H9 (cell line): ENCODE results near the gene TRUB1. TPM values are rescaled to one million over a fixed set of nuclear protein-coding genes. Genes with fewer than 3 reads are reported as not detected.
A peak's percentile ranks its signal among the peaks of the same experiment; 100 is the strongest.

Source experiments
- DNase-seq: peaks from one replicate; pipeline ENCODE4 v3.0.0-alpha.2; 2017
- H2AFZ ChIP-seq: one replicate; pipeline ENCODE4 v1.6.1; 2013; ENCODE audit warnings: mild to moderate bottlenecking, low read length, control low read depth, moderate library complexity
- H2AK5ac ChIP-seq: 2 replicates; pipeline ENCODE4 v1.6.1; 2013; ENCODE audit warnings: low read length, control low read depth, mixed read lengths; ENCODE audit not compliant: insufficient read length
- H2BK120ac ChIP-seq: one replicate; pipeline ENCODE4 v1.6.1; 2013; ENCODE audit warnings: low read depth, mild to moderate bottlenecking, low read length, control low read depth, inconsistent platforms; ENCODE audit not compliant: poor library complexity, severe bottlenecking
- H2BK12ac ChIP-seq: 2 replicates; pipeline ENCODE4 v1.6.1; 2013; ENCODE audit warnings: low read length, control low read depth, mixed read lengths, low read depth; ENCODE audit not compliant: insufficient read length
- H2BK15ac ChIP-seq: 2 replicates; pipeline ENCODE4 v1.6.1; 2013; ENCODE audit warnings: low read depth, low read length, control low read depth
- H2BK20ac ChIP-seq: one replicate; pipeline ENCODE4 v1.6.1; 2013; ENCODE audit warnings: low read depth, mild to moderate bottlenecking, low read length, control low read depth, inconsistent platforms; ENCODE audit not compliant: poor library complexity, severe bottlenecking
- H2BK5ac ChIP-seq: 2 replicates; pipeline ENCODE4 v1.6.1; 2013; ENCODE audit warnings: low read length, control low read depth, mixed read lengths; ENCODE audit not compliant: insufficient read length
- H3K14ac ChIP-seq: 2 replicates; pipeline ENCODE4 v1.6.1; 2013; ENCODE audit warnings: low read length, control low read depth; ENCODE audit not compliant: insufficient read depth
- H3K18ac ChIP-seq: 2 replicates; pipeline ENCODE4 v1.6.1; 2013; ENCODE audit warnings: low read depth, mild to moderate bottlenecking, mixed read lengths, low read length, control low read depth; ENCODE audit not compliant: insufficient read length
- H3K23ac ChIP-seq: 2 replicates; pipeline ENCODE4 v1.6.1; 2013; ENCODE audit warnings: low read length, control low read depth, mixed read lengths, low read depth; ENCODE audit not compliant: insufficient read length
- H3K23me2 ChIP-seq: 2 replicates; pipeline ENCODE4 v1.6.1; 2013; ENCODE audit warnings: low read depth, mild to moderate bottlenecking, mixed read lengths, low read length, control low read depth; ENCODE audit not compliant: insufficient read length, poor library complexity, severe bottlenecking
- H3K27ac ChIP-seq: 2 replicates; pipeline ENCODE4 v1.5.1; 2013; ENCODE audit warnings: low read length, control low read depth, mixed read lengths, low read depth; ENCODE audit not compliant: insufficient read length
- H3K27me3 ChIP-seq: 2 replicates; pipeline ENCODE4 v1.6.1; 2013; ENCODE audit warnings: low read length, control low read depth, inconsistent platforms; ENCODE audit not compliant: insufficient read depth
- H3K4ac ChIP-seq: 2 replicates; pipeline ENCODE4 v1.6.1; 2013; ENCODE audit warnings: low read depth, mild to moderate bottlenecking, control low read depth, inconsistent platforms, low read length, moderate library complexity
- H3K4me1 ChIP-seq: 2 replicates; pipeline ENCODE4 v1.6.1; 2013; ENCODE audit warnings: low read length, control low read depth, inconsistent platforms; ENCODE audit not compliant: insufficient read depth
- H3K4me2 ChIP-seq: 2 replicates; pipeline ENCODE4 v1.6.1; 2013; ENCODE audit warnings: low read length, control low read depth, mixed read lengths; ENCODE audit not compliant: insufficient read length, insufficient read depth
- H3K56ac ChIP-seq: 2 replicates; pipeline ENCODE4 v1.6.1; 2013; ENCODE audit warnings: low read depth, mild to moderate bottlenecking, mixed read lengths, low read length, control low read depth; ENCODE audit not compliant: insufficient read length
- H3K79me1 ChIP-seq: 2 replicates; pipeline ENCODE4 v1.6.1; 2013; ENCODE audit warnings: low read depth, mild to moderate bottlenecking, moderate library complexity, low read length, control low read depth, inconsistent platforms; ENCODE audit not compliant: insufficient read depth, poor library complexity, severe bottlenecking
- H3K79me2 ChIP-seq: 2 replicates; pipeline ENCODE4 v1.6.1; 2013; ENCODE audit warnings: low read length, control low read depth, inconsistent platforms; ENCODE audit not compliant: insufficient read depth
- H3K9ac ChIP-seq: 2 replicates; pipeline ENCODE4 v1.6.1; 2013; ENCODE audit warnings: low read length, control low read depth, mixed read lengths; ENCODE audit not compliant: insufficient read length; ENCODE audit errors: extremely low read depth
- H3K9me3 ChIP-seq: one replicate; pipeline ENCODE4 v1.6.1; 2013; ENCODE audit warnings: low read depth, low read length, inconsistent platforms; ENCODE audit not compliant: control insufficient read depth
- H3T11ph ChIP-seq: one replicate; pipeline ENCODE4 v1.6.1; 2013; ENCODE audit warnings: mild to moderate bottlenecking, low read length, control low read depth, inconsistent platforms
- H4K20me1 ChIP-seq: one replicate; pipeline ENCODE4 v1.6.1; 2013; ENCODE audit not compliant: control insufficient read depth, insufficient read length, insufficient read depth
- H4K5ac ChIP-seq: 2 replicates; pipeline ENCODE4 v1.6.1; 2013; ENCODE audit warnings: low read depth, mild to moderate bottlenecking, mixed read lengths, low read length, control low read depth; ENCODE audit not compliant: insufficient read length
- H4K8ac ChIP-seq: replicated peaks from 2 replicates; pipeline ENCODE4 v1.6.1; 2013; ENCODE audit warnings: low read length, control low read depth, mixed read lengths, low read depth; ENCODE audit not compliant: insufficient read length
- H4K91ac ChIP-seq: 2 replicates; pipeline ENCODE4 v1.6.1; 2013; ENCODE audit warnings: low read depth, mild to moderate bottlenecking, moderate library complexity, mixed read lengths, low read length, control low read depth; ENCODE audit not compliant: insufficient read length
- H3K27ac Mint-ChIP-seq, 3 experiments: 2 replicates in 2 of 3; 3 replicates in 1 of 3; pipeline ENCODE4 v1.8.0; 2020 to 2021; ENCODE audit warnings: mixed read lengths in 3 of 3, mild to moderate bottlenecking in 1 of 3, moderate library complexity in 1 of 3
- H3K27me3 Mint-ChIP-seq: 2 replicates; pipeline ENCODE4 v1.8.0; 2021; ENCODE audit warnings: low read depth, mild to moderate bottlenecking, moderate library complexity, mixed read lengths
- H3K36me3 Mint-ChIP-seq, 3 experiments: 2 replicates in 2 of 3; 3 replicates in 1 of 3; pipeline ENCODE4 v1.8.0; 2020 to 2021; ENCODE audit warnings: low read depth in 3 of 3, mixed read lengths in 3 of 3; ENCODE audit not compliant: insufficient read depth in 1 of 3
- H3K4me1 Mint-ChIP-seq, 2 experiments: 2 replicates each; pipeline ENCODE4 v1.8.0; 2020; ENCODE audit warnings: mixed read lengths in 2 of 2
- H3K4me3 Mint-ChIP-seq, 2 experiments: 2 replicates in 1 of 2; 3 replicates in 1 of 2; pipeline ENCODE4 v1.8.0; 2020 to 2021; ENCODE audit warnings: mild to moderate bottlenecking in 2 of 2, mixed read lengths in 2 of 2, moderate library complexity in 1 of 2
- H3K9me3 Mint-ChIP-seq, 2 experiments: 2 replicates in 1 of 2; 3 replicates in 1 of 2; pipeline ENCODE4 v1.8.0; 2020; ENCODE audit warnings: mild to moderate bottlenecking in 2 of 2, mixed read lengths in 2 of 2, moderate library complexity in 1 of 2
- CTCF ChIP-seq: fragments of 200-600 bp; sonication (generic); conservative IDR thresholded peaks from 3 replicates; pipeline ENCODE4 v1.8.0; 2021; ENCODE audit warnings: antibody characterized with exemption, mild to moderate bottlenecking
- WGBS: extraction: QIAGEN DNeasy Blood & Tissue Kit; methylation state at CpG from one replicate; pipeline ENCODE4 v1.1.7; 2013; ENCODE audit warnings: missing lambda C conversion rate, low lambda C conversion rate, mixed read lengths; ENCODE audit not compliant: insufficient read length; ENCODE audit errors: extremely low coverage; 5-methylcytosine and 5-hydroxymethylcytosine counted together
- total RNA-seq: library from RNA; stranded (reverse); gene quantifications from 2 replicates; pipeline ENCODE4 v1.2.1, GENCODE V29; 2021

TRUB1 gene
- total RNA-seq, 1 experiment from 2014 or later, result 20.6 TPM

- H3K14ac ChIP-seq, result no peak overlapping the region; the same call in 1 of the 2 replicates
- no peak overlapping the region for H2BK120ac ChIP-seq
- Mint-ChIP-seq H3K27ac (peak overlapping the region in 2 of 3 experiments; percentile 15 to 51; a peak in 3 of 7 replicates), H3K9me3 (no peaks in the 10 kb centered on the region), H3K36me3 (no peaks in the 10 kb centered on the region), H3K4me1 (peaks cover 18 to 19% of the 10 kb centered on the region in 2 experiments), H3K27me3 (no peaks in the 10 kb centered on the region), H3K4me3 (no peak overlapping the region)
- H3K27ac ChIP-seq, result no peak overlapping the region
- H2BK12ac ChIP-seq, result no peak overlapping the region
- H3K4me1 ChIP-seq, result peaks cover 11% of the 10 kb centered on the region; the same call in 1 of the 2 replicates
- no peaks in the 10 kb centered on the region for H3K79me2 ChIP-seq
- no peak overlapping the region for H2AK5ac ChIP-seq
- H3K23me2 ChIP-seq, result no peaks in the 10 kb centered on the region
- no peak overlapping the region for H3K4me2 ChIP-seq
- no peak overlapping the region for H4K8ac ChIP-seq
- H3K56ac ChIP-seq, result no peak overlapping the region
- no peak overlapping the region for H4K5ac ChIP-seq
- H4K20me1 ChIP-seq, result no peaks in the 10 kb centered on the region
- H3K79me1 ChIP-seq, result no peaks in the 10 kb centered on the region
- no CpG with 5 or more reads among the region's 13 CpGs for WGBS
- H3K23ac ChIP-seq, result no peak overlapping the region
- no peak overlapping the region for H2BK5ac ChIP-seq
- H3K4ac ChIP-seq, result no peak overlapping the region
- no peak for DNase-seq
- no peak overlapping the region for H3K9ac ChIP-seq
- no peak overlapping the region for H3K18ac ChIP-seq
- no peak overlapping the region for H3T11ph ChIP-seq
- H3K9me3 ChIP-seq, result no peaks in the 10 kb centered on the region
- no peak for TF ChIP-seq CTCF
- no peak overlapping the region for H2BK15ac ChIP-seq
- no peak overlapping the region for H2BK20ac ChIP-seq
- H2AFZ ChIP-seq, result no peak overlapping the region
- no peak overlapping the region for H4K91ac ChIP-seq
- H3K27me3 ChIP-seq, result no peaks in the 10 kb centered on the region
These were observed 63.7 kb downstream of the TRUB1 start for GRCh38 chr10:115001506-115002381.
